GM21619 (cell line): Measurements from ENCODE around the gene NECAB3.

Experiments used
- ATAC-seq: cut with Tn5 transposase; IDR thresholded peaks from one replicate; pipeline ENCODE4 v1.9.1; 2021; ENCODE audit not compliant: unreplicated experiment

NECAB3 gene

GRCh38 chr20:33664762-33665144, 9.5 kb downstream of the NECAB3 start:
- ATAC-seq = no peak

- ATAC-seq = no peak
Observed at GRCh38 chr20:33664085-33664761, 10.0 kb downstream of the NECAB3 start.

- ATAC-seq = peak; percentile 34
Observed at GRCh38 chr20:33663161-33664084, 10.8 kb downstream of the NECAB3 start.

GRCh38 chr20:33662172-33662571, 12.1 kb downstream of the NECAB3 start, which contains the start of gene C20orf144:
C20orf144 (plus strand) TSS chr20:33662327; CDS start chr20:33662346, 19 bp downstream.
- no peak for ATAC-seq

DNA sequence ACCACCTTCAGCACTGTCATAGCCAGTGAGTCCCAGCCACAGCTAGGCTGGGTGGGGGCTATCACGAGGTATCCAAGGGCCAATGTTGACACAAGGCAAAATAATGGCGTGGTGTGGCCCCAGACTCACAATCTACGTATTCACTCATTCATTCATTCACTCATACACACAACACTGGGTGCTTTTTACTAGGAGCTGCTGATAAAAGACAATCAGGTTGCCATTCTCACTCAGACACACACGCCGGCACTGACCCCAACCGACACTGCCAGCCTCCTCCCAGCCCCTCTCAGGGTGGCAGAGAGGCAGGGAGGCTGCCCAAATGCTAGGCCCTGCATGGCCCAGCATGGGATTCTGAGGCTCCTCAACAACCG, 13.6 kb downstream of the NECAB3 start:
- no peak for ATAC-seq

DNA sequence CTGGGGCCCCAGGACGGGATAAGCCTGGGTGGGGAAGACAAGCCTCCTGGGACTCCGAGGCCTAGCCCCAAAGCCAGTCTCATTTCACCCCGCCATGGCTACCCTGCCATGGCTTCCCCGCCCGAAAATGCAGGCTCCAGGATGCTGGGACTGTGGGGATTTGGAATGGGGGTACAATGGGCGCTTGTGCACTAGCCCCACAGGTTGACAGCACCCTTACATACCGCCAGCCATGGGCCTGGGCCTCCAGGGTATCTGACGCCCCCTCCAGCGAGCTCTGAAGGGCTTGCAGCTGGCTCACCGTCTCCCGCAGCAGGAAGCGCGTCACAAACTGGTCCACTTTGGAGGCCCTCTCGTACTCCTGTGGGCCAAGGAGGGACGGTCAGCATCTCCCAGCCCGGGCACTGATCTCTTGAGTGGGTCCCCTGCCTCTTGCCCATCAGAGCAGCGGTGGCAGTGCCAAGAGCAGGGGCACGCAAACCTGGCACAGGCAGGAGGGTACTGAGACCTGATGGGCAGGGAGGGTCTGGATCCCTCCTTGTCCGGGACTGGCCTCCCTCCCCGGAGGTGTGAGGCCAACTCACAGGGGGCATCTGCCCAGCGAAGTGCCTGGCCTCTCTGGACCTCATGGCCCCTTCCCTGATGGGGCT, 14.1 kb downstream of the NECAB3 start:
- no peak for ATAC-seq

DNA sequence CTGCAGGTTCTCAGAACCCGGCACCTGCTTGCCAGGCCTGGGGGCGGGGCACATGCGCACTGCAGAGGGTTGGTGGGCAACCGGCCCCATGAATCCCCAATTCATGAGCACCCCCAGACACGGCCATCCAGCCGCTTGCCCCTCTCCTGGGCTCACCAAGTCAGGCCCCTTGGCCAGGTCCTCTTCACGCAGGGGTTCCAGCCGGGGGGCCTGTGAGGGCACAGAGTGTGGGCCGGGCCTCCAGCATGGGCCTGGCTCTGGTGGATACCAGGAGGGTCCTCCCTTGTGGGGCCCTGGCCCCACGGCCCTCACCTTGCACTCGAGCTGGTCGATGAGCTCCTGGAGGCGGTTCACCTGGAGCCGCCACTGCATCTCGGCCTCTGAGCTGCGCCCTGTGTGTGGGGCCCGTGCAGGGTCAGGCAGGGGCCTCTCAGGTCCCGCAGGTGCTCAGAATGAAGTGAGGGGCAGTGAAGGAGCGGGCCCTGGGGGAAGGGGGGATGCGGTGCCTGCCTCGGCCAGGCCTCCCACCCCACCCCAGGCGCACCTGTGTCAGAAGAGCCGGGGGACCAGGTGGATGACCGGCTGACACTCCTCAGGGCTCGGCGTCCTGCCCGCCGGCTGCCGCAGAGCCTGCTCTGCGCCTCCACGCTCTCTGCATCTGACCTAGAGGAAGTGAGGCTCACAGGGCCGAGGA, 14.7 kb downstream of the NECAB3 start:
- ATAC-seq = no peak

DNA sequence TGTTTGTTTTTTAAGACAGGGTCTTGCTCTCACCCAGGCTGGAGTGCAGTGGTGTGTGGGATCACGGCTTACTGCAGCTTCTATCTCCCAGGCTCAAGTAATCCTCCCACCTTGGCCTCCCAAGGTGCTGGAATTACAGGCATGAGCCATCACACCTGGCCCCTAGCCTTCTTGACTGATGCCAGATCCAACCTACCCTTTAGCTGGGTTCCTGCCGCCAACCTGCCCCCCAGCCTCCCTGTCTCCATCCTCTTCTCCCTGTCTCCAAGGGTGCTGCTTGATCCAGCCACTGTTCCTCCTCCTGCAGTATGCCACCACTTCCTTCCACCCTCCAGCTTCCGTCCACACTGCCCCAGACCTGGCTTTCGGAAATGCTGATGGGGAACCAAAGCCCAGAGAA, 15.3 kb downstream of the NECAB3 start:
- no peak for ATAC-seq

DNA sequence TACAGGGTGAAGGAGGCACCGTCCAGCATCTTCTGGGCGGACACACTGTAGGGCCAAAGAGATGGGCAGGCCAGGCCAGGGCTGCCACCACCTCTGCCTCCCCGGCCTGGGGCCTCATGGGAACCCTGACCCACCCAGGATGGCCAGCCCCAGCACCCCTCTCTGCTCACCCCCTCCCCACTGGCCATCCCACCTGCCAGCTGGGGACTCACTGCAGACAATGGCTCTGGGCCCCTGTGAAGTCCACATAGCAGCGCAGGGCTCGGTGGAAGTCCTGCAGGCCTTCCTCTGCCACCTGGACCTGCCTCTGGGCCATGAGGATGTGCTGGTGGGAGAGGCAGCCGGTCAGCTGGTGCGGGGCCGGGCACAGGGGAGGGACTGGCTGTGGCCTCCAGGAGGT, 15.7 kb downstream of the NECAB3 start:
- ATAC-seq = no peak

- no peak for ATAC-seq
Observed at GRCh38 chr20:33657704-33658095, 16.5 kb downstream of the NECAB3 start.

- no peak for ATAC-seq
Observed at GRCh38 chr20:33656783-33657703, 17.2 kb downstream of the NECAB3 start.

GRCh38 chr20:33656010-33656782, 18.0 kb downstream of the NECAB3 start:
- no peak for ATAC-seq

DNA sequence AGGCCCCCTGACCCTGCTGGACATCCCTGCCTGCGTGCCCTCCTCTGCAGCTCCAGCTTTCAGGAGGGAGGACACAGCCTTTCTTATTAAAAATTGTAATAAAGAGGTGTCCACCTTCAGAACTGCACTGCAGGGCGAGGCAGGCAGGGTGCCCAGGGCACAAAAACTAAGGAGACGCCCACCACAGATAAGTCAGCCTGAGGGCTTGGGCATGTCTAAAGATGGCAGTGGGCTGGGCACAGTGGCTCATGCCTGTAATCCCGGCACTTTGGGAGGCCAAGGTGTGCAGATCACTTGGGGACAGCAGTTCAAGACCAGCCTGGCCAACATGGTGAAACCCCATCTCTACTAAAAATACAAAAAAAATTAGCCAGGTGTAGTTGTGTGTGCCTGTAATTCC, 19.1 kb downstream of the NECAB3 start:
- no peak for ATAC-seq

DNA sequence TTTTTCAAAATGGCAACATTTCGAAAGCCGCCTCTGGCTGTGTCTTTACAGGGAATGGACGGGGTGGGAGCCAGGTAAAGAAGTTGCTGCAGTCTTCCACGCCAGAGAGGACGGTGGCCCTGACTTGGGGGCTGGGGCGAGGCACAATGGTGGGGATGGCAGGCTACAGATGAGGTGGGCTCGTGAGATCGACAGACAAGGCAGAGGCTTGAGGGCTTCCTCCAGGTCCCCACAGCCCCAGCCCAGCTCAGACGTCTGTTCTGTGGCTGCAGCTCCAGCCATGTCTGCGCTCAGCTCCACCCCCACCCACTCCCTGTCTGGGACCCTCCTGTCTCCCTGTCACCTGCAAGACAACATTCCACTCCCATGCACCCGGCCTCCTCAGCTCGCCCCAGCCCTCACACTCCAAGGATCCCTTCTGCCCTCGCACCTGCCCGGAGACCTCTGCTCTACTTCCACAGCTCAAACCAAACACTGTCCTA, 19.5 kb downstream of the NECAB3 start:
- ATAC-seq = no peak

- ATAC-seq = no peak
Observed at GRCh38 chr20:33653900-33654596, 20.2 kb downstream of the NECAB3 start.

- ATAC-seq = no peak
Observed at GRCh38 chr20:33653218-33653899, 20.9 kb downstream of the NECAB3 start.

- ATAC-seq = no peak
Observed at GRCh38 chr20:33651562-33652048, 22.6 kb downstream of the NECAB3 start.
